SK-N-MC (cell line): ENCODE results near the gene DLD.

Experiments used
- EZH2 ChIP-seq: fragments of 200-600 bp; sonication (generic); IDR thresholded peaks from one replicate; pipeline ENCODE4 v1.6.1; 2017; ENCODE audit warnings: antibody characterized with exemption
- POLR2AphosphoS5 ChIP-seq: IDR thresholded peaks from 2 replicates; pipeline ENCODE4 v1.6.1; 2012; ENCODE audit warnings: mild to moderate bottlenecking, low read depth, low read length, borderline replicate concordance

DNA sequence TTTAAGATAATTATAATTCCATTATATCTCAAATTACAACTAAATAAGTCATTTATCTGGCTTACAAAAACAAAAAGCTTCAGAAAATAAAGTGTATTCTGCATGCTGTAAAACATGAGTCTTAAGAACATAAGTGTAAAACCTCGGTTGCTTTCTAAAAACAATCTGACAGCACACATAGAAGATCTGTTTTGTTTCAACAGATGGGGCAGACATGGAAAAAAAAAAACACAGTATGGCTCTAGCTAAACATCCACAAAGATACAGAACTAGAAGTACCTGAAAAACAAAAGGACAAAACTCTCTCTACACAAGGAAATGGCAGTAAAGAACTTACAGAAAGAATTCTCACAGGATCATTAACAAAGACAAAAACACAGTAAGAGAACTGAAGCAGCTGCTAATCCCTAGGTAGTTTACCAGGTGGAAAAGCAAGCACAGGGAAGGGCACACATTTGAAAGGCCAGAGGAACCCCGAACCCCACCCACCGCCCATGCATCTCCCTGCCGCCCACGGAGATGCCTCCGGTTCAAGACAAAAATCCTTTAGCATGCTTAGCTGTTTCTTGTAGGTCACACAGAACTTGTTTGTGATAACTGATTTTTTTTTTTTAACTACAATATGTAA, 42.5 kb downstream of the DLD start:
- no peak for TF ChIP-seq EZH2
- no peak for TF ChIP-seq POLR2AphosphoS5
